UCSD-AML1 (cell line): ENCODE results near the gene MEAF6.
"Not testable (repeated sequence)": the region's sequence is repeated elsewhere in the genome, so short reads cannot be mapped to it uniquely, and the experiment has no call there.

ENCODE experiments used
- DNase-seq: peaks from one replicate; lab custom pipeline; 2025; ENCODE audit not compliant: unreplicated experiment; lab: John Stamatoyannopoulos, UW

The MEAF6 gene

DNA sequence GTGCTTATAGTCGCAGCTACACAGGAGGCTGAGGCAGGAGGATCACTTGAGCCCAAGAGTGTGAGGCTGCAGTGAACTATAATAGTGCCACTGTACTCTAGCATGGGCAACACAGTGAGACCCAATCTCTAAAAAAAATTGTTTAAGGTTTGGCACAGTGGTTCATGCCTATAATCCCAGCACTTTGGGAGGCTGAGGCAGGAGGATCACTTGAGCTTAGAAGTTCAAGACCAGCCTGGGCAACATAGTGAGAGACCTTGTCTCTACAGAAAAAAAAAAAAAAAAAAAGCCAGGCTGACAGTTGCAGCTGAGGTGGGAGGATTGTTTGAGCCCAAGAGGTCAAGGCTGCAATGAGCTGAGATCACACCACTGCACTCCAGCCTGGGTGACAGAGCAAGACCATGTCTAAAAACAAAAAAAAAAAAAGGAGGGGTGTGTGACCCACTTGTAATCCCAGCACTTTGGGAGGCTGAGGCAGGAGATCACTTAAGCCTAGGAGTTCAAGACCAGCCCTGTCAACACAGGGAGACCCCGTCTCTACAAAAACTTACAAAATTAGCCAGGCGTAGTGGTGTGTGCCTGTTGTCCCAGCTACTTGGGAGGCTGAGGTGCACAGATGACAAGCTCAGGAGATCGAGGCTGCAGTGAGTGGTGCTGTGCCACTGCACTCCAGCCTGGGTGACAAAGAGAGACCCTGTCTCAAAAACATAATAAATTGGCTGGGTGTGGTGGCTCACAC is 18.0 kb upstream of the MEAF6 start:
- DNase-seq: not testable (repeated sequence)

DNA sequence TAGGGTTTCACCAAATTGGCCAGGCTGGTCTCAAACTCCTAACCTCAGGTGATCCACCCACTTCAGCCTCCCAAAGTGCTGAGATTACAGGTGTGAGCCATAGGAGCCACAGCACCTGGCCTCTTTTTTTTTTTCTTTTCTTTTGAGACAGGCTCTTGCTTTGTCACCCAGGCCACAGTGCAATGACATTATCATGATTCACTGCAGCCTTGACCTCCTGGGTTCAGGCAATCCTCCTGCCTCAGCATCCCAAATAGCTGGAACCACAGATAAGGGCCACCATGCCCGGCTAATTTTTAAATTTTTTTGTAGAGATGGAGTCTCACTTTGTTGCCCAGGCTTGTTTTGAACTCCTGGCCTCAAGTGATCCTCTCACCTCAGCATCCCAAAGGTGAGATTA is 15.3 kb upstream of the MEAF6 start:
- not testable (repeated sequence) for DNase-seq

DNA sequence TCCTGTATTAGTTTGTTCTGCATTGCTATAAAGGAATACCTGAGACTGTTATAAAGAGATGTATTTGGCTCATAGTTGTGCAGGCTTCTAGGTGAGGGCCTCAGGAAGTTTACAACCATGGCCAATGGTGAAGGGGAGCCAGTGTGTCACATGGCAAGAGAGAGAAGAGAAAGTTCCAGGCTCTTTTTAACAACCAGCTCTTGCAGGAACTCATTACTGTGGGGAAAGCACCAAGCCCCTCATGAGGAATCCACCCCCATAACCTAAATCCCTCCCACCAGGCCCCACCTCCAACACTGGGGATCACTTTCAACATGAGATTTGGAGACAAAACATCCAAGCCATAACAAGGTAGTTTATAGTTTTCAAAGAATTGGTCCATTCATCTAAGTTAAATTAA is 5.0 kb upstream of the MEAF6 start:
- DNase-seq: no peak

DNA sequence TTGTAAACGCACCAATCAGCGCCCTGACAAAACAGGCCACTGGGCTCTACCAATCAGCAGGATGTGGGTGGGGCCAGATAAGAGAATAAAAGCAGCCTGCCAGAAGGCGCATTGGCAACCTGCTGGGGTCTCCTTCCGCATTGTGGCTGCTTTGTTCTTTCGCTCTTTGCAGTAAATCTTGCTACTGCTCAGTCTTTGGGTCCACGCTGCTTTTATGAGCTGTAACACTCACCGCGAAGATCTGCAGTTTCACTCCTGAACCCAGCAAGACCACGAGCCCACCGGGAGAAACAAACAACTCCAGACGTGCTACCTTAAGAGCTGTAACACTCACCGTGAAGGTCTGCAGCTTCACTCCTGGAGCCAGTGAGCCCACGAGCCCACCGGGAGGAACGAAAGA is 4.4 kb upstream of the MEAF6 start:
- not testable (repeated sequence) for DNase-seq

DNA sequence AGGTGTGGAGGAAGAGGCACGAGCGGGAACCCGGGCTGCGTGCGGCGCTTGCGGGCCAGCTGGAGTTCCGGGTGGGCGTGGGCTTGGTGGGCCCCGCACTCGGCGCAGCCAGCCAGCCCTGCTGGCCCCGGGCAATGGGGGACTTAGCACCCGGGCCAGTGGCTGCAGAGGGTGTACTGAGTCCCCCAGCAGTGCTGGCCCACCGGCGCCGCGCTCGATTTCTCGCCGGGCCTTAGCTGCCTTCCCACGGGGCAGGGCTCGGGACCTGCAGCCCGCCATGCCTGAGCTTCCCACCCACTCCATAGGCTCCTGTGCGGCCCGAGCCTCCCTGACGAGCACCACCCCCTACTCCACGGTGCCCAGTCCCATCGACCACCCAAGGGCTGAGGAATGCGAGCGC is 3.7 kb upstream of the MEAF6 start:
- DNase-seq: not testable (repeated sequence)

DNA sequence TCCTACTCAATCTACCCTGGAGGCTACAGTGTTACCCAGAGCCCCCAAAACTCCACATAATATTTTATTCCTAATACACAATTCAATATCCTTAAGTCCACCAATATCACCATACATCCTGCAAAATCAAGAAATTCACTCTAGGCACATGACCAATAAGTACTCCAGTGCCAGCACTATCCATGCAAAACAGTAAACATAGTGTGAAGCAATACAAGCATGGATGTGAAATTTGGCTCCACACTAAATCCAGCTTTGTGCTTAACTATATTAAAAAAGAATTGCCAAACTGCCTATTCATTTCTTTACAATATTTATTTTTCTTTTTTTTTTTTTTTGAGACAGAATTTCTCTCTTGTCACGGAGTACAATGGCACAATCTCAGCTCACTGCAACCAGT is 3.0 kb upstream of the MEAF6 start:
- no peak for DNase-seq

DNA sequence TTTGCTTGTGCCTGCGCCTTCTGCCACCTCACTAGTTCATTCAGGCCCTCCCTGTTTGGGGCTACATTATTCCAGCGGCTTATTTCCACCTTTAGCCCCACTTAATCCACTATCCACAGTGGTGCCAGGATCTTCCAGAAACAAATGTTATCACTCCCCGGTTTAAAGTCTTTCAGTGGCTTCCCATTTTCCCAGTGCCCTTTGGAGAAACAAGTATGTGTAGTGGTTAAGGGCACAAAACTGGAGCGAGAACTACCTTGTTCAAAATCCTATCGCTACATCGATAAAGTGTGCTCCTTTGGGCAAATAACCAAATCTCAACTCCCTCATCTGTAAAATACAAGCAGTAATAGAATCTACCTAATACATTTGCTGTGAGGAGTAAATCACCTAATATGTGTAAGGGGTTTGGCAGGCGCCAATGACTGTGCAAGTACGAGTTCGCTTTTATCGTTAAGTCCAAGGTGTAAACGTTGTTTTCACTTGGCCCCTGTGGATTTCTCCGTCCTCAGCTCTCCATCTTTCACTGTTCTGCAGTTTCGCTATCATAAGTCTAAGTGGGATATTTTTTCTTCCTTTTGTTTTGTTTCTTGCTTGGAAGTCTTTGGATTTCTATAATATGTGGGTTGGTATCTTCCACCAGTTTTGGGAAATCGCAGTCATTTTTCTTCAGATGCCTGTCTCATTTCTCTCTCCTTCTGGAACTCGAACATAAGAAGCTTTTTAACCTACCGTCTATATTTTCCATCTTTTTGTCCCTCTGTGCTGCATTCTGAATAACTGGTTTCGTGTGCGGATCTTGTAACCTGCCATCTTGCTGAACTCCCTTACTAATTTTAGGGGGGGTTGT is 844 bp upstream of the MEAF6 start:
- no peak for DNase-seq

DNA sequence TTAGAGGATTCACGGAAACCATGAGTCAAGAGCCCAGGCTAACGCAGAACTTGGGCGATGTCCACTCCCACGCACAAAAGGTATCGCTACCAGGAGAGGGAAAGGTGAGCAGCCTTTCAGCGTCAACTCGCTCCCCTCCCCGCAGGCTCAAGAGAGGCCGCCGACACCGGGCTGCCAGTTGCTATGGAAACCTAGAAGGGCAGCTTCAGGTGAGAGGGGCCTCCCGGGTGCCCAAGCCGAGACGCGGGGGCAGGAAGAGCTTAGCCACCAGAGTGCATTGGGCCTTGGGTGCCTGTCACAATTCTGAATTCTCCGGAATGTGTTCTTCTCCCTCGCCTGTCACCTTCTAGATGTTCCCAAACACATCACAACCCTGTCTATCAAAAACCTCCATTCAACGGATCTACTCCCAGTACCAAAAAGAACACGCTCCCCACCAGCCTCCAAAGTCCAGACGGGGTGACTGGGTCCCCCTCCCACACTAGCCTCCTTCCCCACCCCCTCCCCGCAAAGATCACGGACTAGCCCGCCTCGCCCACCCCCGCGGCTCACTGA is 694 bp downstream of the MEAF6 start:
- peak; percentile 38 for DNase-seq

DNA sequence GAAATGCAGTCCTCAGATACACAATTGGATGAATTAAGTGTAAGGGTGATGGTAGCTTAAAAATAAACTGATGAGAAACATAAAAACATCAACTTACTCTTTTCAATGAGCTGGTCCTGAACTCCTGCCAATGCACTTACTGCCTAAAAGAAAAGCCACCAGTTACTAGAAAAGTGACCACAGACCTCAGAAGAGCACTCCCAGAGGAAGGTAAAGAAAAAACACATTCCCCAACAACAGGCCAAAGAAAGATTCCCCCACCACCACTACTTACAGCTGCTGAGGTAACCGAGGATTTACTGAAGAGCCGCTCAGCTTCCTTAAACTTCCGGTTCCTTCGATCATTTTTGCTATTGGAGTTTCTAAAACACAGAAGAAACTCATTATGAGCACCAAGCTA is 5.4 kb downstream of the MEAF6 start:
- DNase-seq: no peak

DNA sequence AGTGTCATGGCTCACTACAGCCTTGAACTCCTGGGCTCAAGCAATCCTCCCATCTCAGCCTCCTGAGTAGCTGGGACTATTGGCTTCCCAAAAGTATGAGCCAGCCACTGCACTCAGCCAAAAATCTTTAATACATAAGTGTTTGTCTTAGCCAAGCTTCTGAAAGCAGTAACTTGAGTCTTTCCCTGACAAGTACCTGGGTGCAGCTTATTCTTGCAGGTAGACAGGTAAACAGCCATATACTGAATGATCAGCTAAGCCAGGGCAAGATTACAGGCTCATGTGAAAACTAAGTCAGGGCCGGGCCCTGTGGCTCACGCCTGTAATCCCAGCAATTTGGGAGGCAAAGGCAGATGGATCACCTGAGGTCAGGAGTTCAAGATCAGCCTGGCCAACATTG is 7.8 kb downstream of the MEAF6 start:
- no peak for DNase-seq

DNA sequence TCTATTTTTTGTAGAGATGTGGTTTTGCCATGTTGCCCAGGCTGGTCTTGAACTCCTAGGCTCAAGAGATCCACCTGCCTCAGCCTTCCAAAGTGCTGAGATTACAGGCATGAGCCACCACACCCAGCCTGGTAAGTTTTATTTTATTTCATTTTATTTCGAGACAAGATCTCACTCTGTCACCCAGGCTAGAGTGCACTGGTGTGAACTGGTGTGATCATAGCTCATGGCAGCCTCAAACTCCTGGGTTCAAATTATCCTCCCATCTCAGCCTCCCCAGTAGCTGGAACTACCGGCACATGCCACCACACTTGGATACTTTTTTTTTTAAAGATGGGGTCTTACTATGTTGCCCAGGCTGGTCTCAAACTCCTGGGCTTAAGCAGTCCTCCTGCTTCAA is 11.8 kb downstream of the MEAF6 start:
- DNase-seq: not testable (repeated sequence)

DNA sequence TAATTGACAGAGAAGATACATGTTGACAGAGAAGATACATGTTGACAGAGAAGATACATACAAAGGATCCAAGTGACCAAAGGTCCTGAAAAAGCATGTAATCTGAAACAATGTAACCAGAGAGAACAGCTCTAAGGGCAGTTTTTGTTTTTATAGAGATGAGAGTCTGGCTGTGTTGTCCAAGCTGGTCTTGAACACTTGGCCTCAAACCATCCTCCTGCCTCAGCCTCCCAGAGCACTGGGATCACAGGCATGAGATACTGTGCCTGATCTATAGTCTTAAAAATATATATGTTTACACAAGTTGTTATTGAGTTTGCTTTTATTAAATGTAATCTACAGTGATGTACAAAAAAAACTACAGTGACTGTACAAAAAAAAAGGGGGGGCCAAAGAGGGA is 12.5 kb downstream of the MEAF6 start:
- no peak for DNase-seq

DNA sequence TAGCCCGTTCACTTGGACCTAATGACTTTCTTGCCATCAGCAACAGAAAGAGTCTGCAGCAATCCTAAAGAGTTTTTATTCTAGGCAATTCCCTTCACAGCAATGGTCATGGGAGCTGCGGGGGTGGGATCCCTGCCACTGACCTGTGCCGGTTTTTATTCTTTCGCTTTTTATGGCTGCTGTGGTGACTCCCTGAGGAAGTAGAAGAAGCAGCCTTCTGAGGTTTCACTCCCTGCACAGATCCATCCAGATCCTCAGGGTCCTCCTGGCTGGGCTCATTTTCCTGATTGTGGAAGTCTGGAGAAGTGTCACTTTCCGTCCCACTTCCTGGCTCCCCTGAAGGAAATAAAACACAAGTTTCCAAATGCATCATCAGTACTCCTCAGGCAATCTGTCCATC is 12.9 kb downstream of the MEAF6 start:
- DNase-seq: no peak

DNA sequence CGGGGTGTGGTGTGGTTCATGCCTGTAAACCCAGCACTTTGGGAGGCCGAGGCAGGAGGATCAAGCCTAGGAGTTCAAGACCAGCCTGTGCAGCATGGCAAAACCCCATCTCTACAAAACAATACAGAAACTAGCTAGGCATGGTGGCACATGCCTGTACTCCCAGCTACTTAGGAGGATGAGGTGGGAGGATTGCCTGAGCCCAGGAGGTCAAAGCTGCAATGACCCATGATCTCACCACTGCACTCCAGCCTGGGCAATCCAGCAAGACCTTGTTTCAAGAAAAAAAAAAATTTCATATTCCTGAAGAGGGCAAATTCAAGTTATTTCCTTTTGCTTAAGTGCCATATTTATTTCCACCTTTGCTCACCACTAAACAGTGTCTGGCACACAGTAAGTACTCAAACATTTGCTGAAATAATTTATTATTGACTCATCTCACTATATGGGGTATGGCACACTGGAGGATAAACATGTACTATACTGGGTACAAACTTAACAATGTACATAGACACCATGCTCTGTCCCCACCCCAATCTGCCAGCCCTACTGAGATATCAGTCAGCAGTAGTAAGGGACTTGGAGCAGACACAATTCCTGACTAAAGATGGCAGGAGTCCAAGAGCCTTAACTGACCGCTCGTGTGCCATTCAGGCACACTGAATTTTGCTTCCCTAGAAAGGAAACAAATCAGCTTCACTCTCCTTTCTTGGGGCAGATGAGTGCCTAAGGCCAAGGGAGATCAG is 15.5 kb downstream of the MEAF6 start:
- DNase-seq: no peak

DNA sequence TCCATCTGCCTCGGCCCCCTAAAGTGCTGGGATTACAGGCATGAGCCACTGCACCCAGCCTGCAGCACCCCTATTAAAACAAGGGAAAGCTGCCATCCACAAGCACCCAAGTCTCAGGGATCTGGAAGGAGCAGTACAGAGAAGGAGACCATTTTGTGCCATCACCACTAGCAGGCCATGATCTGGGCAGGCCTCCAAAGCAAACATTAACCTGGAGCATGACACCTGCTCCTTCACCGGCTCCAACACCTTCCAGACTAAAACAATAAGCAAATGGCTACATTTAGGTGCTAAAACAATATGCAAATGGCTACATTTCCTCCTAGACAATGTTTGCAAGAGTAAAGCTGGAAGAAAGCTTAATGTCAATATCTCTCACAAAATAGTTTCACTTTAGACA is 16.7 kb downstream of the MEAF6 start:
- no peak for DNase-seq

DNA sequence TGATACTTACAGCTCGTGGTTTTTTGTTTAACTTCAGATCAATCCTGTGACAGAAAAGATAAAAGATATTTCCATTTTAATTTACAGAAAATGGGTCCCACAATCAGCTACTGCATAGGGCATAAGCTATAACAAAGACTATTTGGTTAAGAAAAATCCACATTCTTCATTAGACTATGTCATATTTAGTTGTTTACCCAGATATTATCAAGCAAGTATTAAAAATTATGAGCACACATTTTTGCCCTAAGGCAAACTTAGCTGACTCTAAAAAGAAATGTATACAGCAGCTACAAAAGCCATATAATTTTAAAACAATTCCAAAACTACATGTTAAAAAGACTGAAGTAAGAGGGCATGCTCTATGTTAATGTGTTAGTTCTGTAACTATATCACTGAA is 18.7 kb downstream of the MEAF6 start:
- DNase-seq: no peak

DNA sequence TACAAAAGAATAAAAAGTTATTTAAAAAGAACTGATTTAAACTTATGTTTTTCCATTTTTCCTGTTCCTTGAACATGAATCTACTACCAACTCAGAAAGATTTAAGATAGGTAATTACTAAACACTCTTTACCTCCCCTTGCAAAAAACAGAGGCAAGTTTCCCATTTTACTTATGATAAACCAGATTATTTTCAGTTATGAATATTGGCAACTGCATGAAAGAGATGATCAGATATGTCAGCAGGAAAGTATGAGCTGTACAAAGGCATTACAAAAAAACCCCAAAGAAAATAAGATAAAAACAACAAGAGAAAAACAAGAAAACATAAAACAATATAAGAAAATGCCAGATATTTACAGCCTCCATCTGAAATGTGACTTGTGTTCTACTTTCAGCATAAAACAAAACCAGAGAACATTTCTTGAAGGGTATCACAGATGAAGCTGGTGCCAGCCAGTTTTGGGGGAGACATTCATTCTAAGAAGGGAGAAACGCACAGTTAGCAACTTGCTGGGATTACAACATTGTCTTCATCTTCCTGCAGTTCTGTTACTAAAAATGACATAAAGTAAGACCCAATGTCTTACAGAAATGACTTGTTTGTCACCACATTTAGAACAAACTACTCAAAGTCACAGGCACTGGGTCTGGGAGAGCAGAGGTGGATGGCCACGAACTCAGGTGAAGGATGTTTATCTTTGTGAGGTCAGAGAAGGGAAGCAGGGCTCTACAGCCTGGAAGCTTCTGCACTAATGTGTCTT is 21.0 kb downstream of the MEAF6 start:
- no peak for DNase-seq

DNA sequence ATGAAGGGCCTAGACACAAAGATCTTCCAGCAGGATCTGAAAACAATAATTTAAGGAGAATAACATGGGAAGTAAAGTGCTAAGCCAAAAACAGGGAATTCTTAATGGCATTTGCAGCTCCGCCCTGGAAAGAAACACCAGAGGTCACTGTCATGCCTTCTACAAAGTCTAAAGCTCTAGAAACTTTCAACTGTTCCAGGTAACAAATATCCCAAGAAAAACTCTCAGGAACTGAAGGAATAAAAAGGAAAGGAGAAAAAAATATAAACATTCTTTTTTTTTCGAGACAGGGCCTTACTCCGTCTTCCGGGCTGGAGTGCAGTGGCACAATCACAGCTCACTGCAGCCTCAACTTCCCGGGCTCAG is 27.0 kb downstream of the MEAF6 start:
- no peak for DNase-seq

DNA sequence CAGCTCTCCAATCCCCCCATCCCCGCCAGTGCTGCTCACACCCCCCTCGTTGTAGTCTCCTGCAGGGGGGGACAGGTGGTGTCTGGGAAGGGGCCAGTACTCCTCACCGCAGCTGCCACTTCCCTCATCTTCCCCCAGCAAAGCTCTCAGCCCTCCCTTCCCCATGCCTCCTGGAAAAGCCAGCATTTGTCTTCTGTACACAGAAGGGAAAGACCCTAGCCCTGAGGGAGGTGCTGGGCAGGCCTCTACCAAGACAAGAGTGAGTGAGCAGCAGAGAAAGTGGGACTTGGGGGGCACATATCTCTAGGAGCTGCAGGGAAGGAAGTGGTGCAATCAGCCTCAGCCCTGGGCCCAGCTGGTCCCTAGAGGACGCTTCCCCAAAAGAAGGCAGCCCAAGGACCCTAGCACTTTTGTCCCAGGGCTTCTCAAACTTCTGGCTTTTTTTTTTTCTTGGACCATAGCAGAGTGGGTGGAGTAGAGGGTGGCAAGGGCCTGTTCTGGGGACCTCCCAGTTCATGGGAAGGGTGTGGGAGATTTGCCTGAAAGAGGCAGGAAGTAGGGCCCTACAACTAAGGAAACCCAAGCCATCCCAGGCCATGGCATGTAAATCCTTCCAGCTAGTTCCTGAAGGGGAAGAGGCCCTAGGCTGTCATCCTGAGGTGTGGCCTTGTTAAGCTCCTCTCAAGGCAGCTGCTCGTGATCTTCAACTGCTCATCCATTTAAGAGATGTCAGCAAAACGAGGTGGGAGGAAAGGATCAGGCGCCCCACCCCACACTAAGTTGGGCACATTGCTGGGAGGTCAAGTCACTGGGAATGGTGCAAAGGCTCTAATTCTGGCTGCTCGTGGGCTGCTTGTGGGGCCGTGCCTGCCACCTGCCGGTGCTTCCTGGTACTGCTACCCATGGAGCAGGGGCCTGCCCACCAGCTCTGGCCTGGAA is 27.6 kb downstream of the MEAF6 start:
- peak; percentile 78 for DNase-seq
